ENCODE data around the gene ADCY7.

ADCY7 gene

DNA sequence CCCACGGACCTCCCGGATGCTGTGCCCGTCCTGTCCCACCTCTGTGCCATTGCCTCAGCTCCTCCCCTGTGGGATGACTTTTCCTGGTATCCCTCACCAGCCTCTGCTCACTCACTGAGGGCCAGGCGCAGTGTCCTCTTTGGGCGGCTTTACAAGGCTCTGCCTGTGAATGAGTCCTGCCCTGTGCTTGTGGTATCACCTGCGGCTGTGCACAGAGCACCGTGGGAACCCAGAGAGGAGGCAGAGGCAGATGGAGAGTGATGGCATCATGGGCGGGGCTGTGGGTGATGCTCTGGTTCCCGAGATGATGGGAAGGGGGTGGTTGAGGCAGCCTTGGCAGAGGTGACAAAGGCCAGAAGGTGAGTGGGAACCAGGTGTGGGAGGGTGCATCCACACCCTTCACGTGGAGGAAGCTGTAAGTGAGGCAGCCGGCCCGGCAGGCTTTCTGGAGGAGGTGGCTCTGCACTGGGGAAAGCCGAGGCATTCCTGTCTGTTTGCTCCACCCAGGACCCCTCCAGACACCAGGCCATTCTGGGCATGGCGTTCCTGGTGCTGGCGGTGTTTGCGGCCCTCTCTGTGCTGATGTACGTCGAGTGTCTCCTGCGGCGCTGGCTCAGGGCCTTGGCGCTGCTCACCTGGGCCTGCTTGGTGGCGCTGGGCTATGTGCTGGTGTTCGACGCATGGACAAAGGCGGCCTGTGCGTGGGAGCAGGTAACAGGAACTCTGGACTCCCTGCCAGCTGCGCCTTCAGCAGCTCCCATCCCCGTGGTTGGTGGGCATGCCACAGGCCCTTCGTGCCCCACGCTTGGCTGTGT is 23.8 kb downstream of the ADCY7 start:
- TF ChIP-seq POLR2AphosphoS5 (IDR thresholded peaks at IDR 0.05; ENCODE audit: low read depth): no peak
- no peak for TF ChIP-seq GABPA (IDR thresholded peaks at IDR 0.05; ENCODE audit: low read depth)

GRCh38 chr16:50290856-50291255 is 24.5 kb downstream of the ADCY7 start:
- TF ChIP-seq SPI1 (IDR thresholded peaks at IDR 0.05; ENCODE audit: borderline replicate concordance, low read depth) (no peak), GABPA (IDR thresholded peaks at IDR 0.05; ENCODE audit: low read depth) (no peak), REST (IDR thresholded peaks at IDR 0.05; ENCODE audit: insufficient replicate concordance, low read depth) (no peak)
- Histone ChIP-seq H3K27me3 (ENCODE audit: insufficient read depth, poor library complexity, severe bottlenecking) (no peaks in the 10 kb centered on the region), H3K4me3 (replicated peaks; ENCODE audit: insufficient read depth, low read length) (no peak overlapping the region), H3K27ac (replicated peaks) (no peak overlapping the region)
- no peak for DNase-seq (ENCODE audit: low read depth in 1 of 2, low spot score in 1 of 2)

More for the DNA sequence above, 23.8 kb downstream of the ADCY7 start:
- Histone ChIP-seq H3K27ac (replicated peaks) (no peak overlapping the region), H3K4me3 (replicated peaks; ENCODE audit: insufficient read depth, low read length) (no peak overlapping the region), H3K27me3 (ENCODE audit: insufficient read depth, poor library complexity, severe bottlenecking) (no peaks in the 10 kb centered on the region)
- no peak for DNase-seq (ENCODE audit: low read depth in 1 of 2, low spot score in 1 of 2)

- H3K27me3 ChIP-seq (ENCODE audit: insufficient read depth, poor library complexity, severe bottlenecking): no peaks in the 10 kb centered on the region
- no peak overlapping the region for H3K27ac ChIP-seq (replicated peaks)
- H3K4me3 ChIP-seq (replicated peaks; ENCODE audit: insufficient read depth, low read length): no peak overlapping the region
- no peak for TF ChIP-seq SPI1 (IDR thresholded peaks at IDR 0.05; ENCODE audit: borderline replicate concordance, low read depth)
- no peak for TF ChIP-seq POLR2AphosphoS5 (IDR thresholded peaks at IDR 0.05; ENCODE audit: low read depth)
- TF ChIP-seq REST (IDR thresholded peaks at IDR 0.05; ENCODE audit: insufficient replicate concordance, low read depth): no peak
- TF ChIP-seq, protein P1, sequence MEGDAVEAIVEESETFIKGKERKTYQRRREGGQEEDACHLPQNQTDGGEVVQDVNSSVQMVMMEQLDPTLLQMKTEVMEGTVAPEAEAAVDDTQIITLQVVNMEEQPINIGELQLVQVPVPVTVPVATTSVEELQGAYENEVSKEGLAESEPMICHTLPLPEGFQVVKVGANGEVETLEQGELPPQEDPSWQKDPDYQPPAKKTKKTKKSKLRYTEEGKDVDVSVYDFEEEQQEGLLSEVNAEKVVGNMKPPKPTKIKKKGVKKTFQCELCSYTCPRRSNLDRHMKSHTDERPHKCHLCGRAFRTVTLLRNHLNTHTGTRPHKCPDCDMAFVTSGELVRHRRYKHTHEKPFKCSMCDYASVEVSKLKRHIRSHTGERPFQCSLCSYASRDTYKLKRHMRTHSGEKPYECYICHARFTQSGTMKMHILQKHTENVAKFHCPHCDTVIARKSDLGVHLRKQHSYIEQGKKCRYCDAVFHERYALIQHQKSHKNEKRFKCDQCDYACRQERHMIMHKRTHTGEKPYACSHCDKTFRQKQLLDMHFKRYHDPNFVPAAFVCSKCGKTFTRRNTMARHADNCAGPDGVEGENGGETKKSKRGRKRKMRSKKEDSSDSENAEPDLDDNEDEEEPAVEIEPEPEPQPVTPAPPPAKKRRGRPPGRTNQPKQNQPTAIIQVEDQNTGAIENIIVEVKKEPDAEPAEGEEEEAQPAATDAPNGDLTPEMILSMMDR (IDR thresholded peaks at IDR 0.05; ENCODE audit: insufficient read depth, low read length): no peak
- no peak for TF ChIP-seq GABPA (IDR thresholded peaks at IDR 0.05; ENCODE audit: low read depth)
- DNase-seq (ENCODE audit: low read depth in 1 of 2, low spot score in 1 of 2): no peak
These were observed 25.6 kb downstream of the ADCY7 start for GRCh38 chr16:50291719-50292565.

DNA sequence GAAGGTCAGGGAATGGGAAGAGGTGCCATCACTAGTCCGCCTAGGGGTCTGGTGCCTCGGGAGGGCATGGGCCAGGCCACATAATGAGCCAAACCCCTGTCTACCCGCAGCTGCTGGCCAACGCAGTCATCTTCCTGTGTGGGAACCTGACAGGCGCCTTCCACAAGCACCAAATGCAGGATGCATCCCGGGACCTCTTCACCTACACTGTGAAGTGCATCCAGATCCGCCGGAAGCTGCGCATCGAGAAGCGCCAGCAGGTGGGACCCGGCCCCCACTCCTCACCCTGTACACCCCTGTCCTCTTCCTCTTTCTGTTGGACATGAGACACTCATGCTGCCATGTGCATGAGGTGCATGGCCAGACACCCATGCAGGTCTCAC is 26.2 kb downstream of the ADCY7 start:
- no peak overlapping the region for H3K27ac ChIP-seq (replicated peaks)
- H3K4me3 ChIP-seq (replicated peaks; ENCODE audit: insufficient read depth, low read length): no peak overlapping the region
- DNase-seq (ENCODE audit: low read depth in 1 of 2, low spot score in 1 of 2): no peak
- no peaks in the 10 kb centered on the region for H3K27me3 ChIP-seq (ENCODE audit: insufficient read depth, poor library complexity, severe bottlenecking)
- TF ChIP-seq POLR2AphosphoS5 (IDR thresholded peaks at IDR 0.05; ENCODE audit: low read depth): no peak
- TF ChIP-seq SPI1 (IDR thresholded peaks at IDR 0.05; ENCODE audit: borderline replicate concordance, low read depth): no peak
- no peak for TF ChIP-seq GABPA (IDR thresholded peaks at IDR 0.05; ENCODE audit: low read depth)
- TF ChIP-seq, protein P1 (IDR thresholded peaks at IDR 0.05; ENCODE audit: insufficient read depth, low read length): no peak
- TF ChIP-seq REST (IDR thresholded peaks at IDR 0.05; ENCODE audit: insufficient replicate concordance, low read depth): no peak
